Measurements from ENCODE around the gene MYH3.

MYH3 gene

GRCh38 chr17:10618202-10618635, 38.9 kb downstream of the MYH3 start:
- no peak overlapping the region for H3K4me2 ChIP-seq (ENCODE audit: low read length)

GRCh38 chr17:10617120-10617505, 40.0 kb downstream of the MYH3 start:
- H3K79me2 ChIP-seq (ENCODE audit: control insufficient read depth, low read length), result no peaks in the 10 kb centered on the region
- H3K27ac ChIP-seq (ENCODE audit: low read depth, low read length), result no peak overlapping the region
- no peak overlapping the region for H3K4me3 ChIP-seq (ENCODE audit: low read length)
- no peaks in the 10 kb centered on the region for H3K4me1 ChIP-seq (ENCODE audit: control insufficient read depth, low read length)
- TF ChIP-seq EZH2phosphoT487 (IDR thresholded peaks at IDR 0.05; ENCODE audit: borderline replicate concordance, low read length) (no peak), CTCF (IDR thresholded peaks at IDR 0.05; ENCODE audit: low read depth, low read length, poor library complexity, severe bottlenecking) (no peak)
- H3K9me2 ChIP-seq (replicated peaks; ENCODE audit: control insufficient read depth, low read length), result no peaks in the 10 kb centered on the region
- no peaks in the 10 kb centered on the region for H3K36me3 ChIP-seq (ENCODE audit: control insufficient read depth, low read length)
- H3K4me2 ChIP-seq (ENCODE audit: low read length), result no peak overlapping the region
- no peaks in the 10 kb centered on the region for H3F3A ChIP-seq (ENCODE audit: control insufficient read depth, insufficient read depth)
- H4K20me1 ChIP-seq (ENCODE audit: control insufficient read depth, insufficient read depth, low read depth, low read length), result no peaks in the 10 kb centered on the region
- no peaks in the 10 kb centered on the region for H3K27me3 ChIP-seq (ENCODE audit: control insufficient read depth, low read length)
- H3K9me3 ChIP-seq (ENCODE audit: control insufficient read depth, insufficient read depth, low read length), result no peaks in the 10 kb centered on the region

More at GRCh38 chr17:10618202-10618635, 38.9 kb downstream of the MYH3 start:
- no peaks in the 10 kb centered on the region for H3F3A ChIP-seq (ENCODE audit: control insufficient read depth, insufficient read depth)
- H4K20me1 ChIP-seq (ENCODE audit: control insufficient read depth, insufficient read depth, low read depth, low read length), result no peaks in the 10 kb centered on the region
- H3K36me3 ChIP-seq (ENCODE audit: control insufficient read depth, low read length), result no peaks in the 10 kb centered on the region
- no peaks in the 10 kb centered on the region for H3K79me2 ChIP-seq (ENCODE audit: control insufficient read depth, low read length)
- TF ChIP-seq CTCF (IDR thresholded peaks at IDR 0.05; ENCODE audit: low read depth, low read length, poor library complexity, severe bottlenecking) (peak; percentile 85), EZH2phosphoT487 (IDR thresholded peaks at IDR 0.05; ENCODE audit: borderline replicate concordance, low read length) (no peak)
- H3K4me1 ChIP-seq (ENCODE audit: control insufficient read depth, low read length), result peaks cover 5% of the 10 kb centered on the region
- no peak overlapping the region for H3K27ac ChIP-seq (ENCODE audit: low read depth, low read length)
- H3K9me3 ChIP-seq (ENCODE audit: control insufficient read depth, insufficient read depth, low read length), result no peaks in the 10 kb centered on the region
- no peak overlapping the region for H3K4me3 ChIP-seq (ENCODE audit: low read length)
- H3K27me3 ChIP-seq (ENCODE audit: control insufficient read depth, low read length), result no peaks in the 10 kb centered on the region
- H3K9me2 ChIP-seq (replicated peaks; ENCODE audit: control insufficient read depth, low read length), result no peaks in the 10 kb centered on the region

GRCh38 chr17:10616502-10617119, 40.5 kb downstream of the MYH3 start:
- H3K4me3 ChIP-seq (ENCODE audit: low read length), result no peak overlapping the region
- no peaks in the 10 kb centered on the region for H3K9me3 ChIP-seq (ENCODE audit: control insufficient read depth, insufficient read depth, low read length)
- H3K4me1 ChIP-seq (ENCODE audit: control insufficient read depth, low read length), result no peaks in the 10 kb centered on the region
- no peaks in the 10 kb centered on the region for H3K9me2 ChIP-seq (replicated peaks; ENCODE audit: control insufficient read depth, low read length)
- no peak overlapping the region for H3K27ac ChIP-seq (ENCODE audit: low read depth, low read length)
- H3F3A ChIP-seq (ENCODE audit: control insufficient read depth, insufficient read depth), result no peaks in the 10 kb centered on the region
- H3K4me2 ChIP-seq (ENCODE audit: low read length), result no peak overlapping the region
- no peaks in the 10 kb centered on the region for H3K79me2 ChIP-seq (ENCODE audit: control insufficient read depth, low read length)
- H4K20me1 ChIP-seq (ENCODE audit: control insufficient read depth, insufficient read depth, low read depth, low read length), result no peaks in the 10 kb centered on the region
- no peaks in the 10 kb centered on the region for H3K36me3 ChIP-seq (ENCODE audit: control insufficient read depth, low read length)
- no peaks in the 10 kb centered on the region for H3K27me3 ChIP-seq (ENCODE audit: control insufficient read depth, low read length)
- TF ChIP-seq EZH2phosphoT487 (IDR thresholded peaks at IDR 0.05; ENCODE audit: borderline replicate concordance, low read length) (no peak), CTCF (IDR thresholded peaks at IDR 0.05; ENCODE audit: low read depth, low read length, poor library complexity, severe bottlenecking) (peak; percentile 96)

Measured in DOHH2 (cell line).